ENCODE results near the gene PTH1R.

DNA sequence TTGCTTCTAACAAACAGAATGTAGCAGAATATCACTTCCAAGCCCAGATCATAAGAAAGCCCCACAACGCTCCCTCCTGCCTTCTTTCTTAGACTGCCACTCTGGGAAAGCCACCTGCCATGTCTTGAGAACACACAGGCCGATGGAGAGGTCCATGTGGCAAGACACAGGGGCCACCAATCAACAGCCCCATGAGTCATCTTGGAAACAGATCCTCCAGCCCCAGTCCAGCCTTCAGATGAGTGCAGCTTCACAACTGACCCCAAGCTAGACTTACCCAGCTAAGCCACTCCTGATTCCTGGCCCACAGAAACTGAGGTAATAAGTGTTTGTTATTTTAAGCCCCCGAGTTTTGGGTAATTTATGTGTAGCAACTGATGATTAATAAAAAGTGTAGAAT lies 39.7 kb downstream of the PTH1R start:
- TF ChIP-seq, protein P1, sequence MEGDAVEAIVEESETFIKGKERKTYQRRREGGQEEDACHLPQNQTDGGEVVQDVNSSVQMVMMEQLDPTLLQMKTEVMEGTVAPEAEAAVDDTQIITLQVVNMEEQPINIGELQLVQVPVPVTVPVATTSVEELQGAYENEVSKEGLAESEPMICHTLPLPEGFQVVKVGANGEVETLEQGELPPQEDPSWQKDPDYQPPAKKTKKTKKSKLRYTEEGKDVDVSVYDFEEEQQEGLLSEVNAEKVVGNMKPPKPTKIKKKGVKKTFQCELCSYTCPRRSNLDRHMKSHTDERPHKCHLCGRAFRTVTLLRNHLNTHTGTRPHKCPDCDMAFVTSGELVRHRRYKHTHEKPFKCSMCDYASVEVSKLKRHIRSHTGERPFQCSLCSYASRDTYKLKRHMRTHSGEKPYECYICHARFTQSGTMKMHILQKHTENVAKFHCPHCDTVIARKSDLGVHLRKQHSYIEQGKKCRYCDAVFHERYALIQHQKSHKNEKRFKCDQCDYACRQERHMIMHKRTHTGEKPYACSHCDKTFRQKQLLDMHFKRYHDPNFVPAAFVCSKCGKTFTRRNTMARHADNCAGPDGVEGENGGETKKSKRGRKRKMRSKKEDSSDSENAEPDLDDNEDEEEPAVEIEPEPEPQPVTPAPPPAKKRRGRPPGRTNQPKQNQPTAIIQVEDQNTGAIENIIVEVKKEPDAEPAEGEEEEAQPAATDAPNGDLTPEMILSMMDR (IDR thresholded peaks at IDR 0.05; ENCODE audit: low read depth, low read length, poor library complexity, severe bottlenecking) = no peak
- TF ChIP-seq EZH2phosphoT487 (IDR thresholded peaks at IDR 0.05; ENCODE audit: borderline replicate concordance, low read length) = no peak
